DND-41 (cell line): ENCODE results near the gene KAZALD1.

ENCODE experiments used
- ATAC-seq: fragments of 200-7000 bp; cut with Tn5 transposase; 3 replicates; pipeline ENCODE4 v1.9.1; 2021; ENCODE audit warnings: low read depth; ENCODE audit not compliant: insufficient read depth
- DNase-seq: peaks from one replicate; pipeline ENCODE4 v3.0.0-alpha.2; 2020
- H2AFZ ChIP-seq: 2 replicates; pipeline ENCODE4 v1.6.0; 2012; ENCODE audit warnings: low read depth, low read length
- H3K27ac ChIP-seq: 2 replicates; pipeline ENCODE4 v1.5.1; 2012; ENCODE audit warnings: low read length, inconsistent platforms
- H3K27me3 ChIP-seq: fragments of 200-600 bp; sonication (generic); 2 replicates; pipeline ENCODE4 v1.6.0; 2012; ENCODE audit warnings: low read length, mild to moderate bottlenecking, inconsistent platforms; ENCODE audit not compliant: insufficient read depth, poor library complexity
- H3K36me3 ChIP-seq: 2 replicates; pipeline ENCODE4 v1.5.1; 2012; ENCODE audit warnings: low read length, inconsistent platforms; ENCODE audit not compliant: insufficient read depth
- H3K4me1 ChIP-seq: 2 replicates; pipeline ENCODE4 v1.5.1; 2012; ENCODE audit warnings: mild to moderate bottlenecking, low read length; ENCODE audit not compliant: insufficient read depth
- H3K4me2 ChIP-seq: 2 replicates; pipeline ENCODE4 v1.6.0; 2012; ENCODE audit warnings: mild to moderate bottlenecking, moderate library complexity, low read length, inconsistent platforms; ENCODE audit not compliant: insufficient read depth
- H3K4me3 ChIP-seq, 2 experiments: fragments of 200-600 bp in 1 of 2; shearing (Covaris generic) in 1 of 2; 2 replicates each; pipeline ENCODE4 v1.5.1; 2012 to 2016; ENCODE audit warnings: inconsistent platforms in 2 of 2, low read length in 2 of 2, mild to moderate bottlenecking in 2 of 2, low read depth in 1 of 2, moderate library complexity in 1 of 2
- H3K79me2 ChIP-seq: 2 replicates; pipeline ENCODE4 v1.6.0; 2012; ENCODE audit warnings: low read length, inconsistent platforms; ENCODE audit not compliant: insufficient read depth
- H3K9ac ChIP-seq: 2 replicates; pipeline ENCODE4 v1.6.0; 2012; ENCODE audit warnings: low read depth, mild to moderate bottlenecking, inconsistent platforms, low read length, moderate library complexity
- H3K9me3 ChIP-seq: 2 replicates; pipeline ENCODE4 v1.5.1; 2012; ENCODE audit warnings: low read length, moderate library complexity, mild to moderate bottlenecking, inconsistent platforms; ENCODE audit not compliant: insufficient read depth, severe bottlenecking
- H4K20me1 ChIP-seq: 2 replicates; pipeline ENCODE4 v1.6.0; 2012; ENCODE audit warnings: low read length; ENCODE audit not compliant: insufficient read depth
- CTCF ChIP-seq: IDR thresholded peaks from 2 replicates; pipeline ENCODE4 v1.5.1; 2012; ENCODE audit warnings: borderline replicate concordance, low read length, moderate library complexity, mild to moderate bottlenecking; ENCODE audit not compliant: poor library complexity, severe bottlenecking; ENCODE audit errors: extremely low read depth
- EZH2 ChIP-seq: IDR thresholded peaks from 3 replicates; pipeline ENCODE4 v1.6.1; 2012; ENCODE audit warnings: borderline replicate concordance, low read depth, mild to moderate bottlenecking, moderate library complexity, low read length, inconsistent platforms; ENCODE audit not compliant: severe bottlenecking

Gene KAZALD1

GRCh38 chr10:101066896-101067355 lies 5.1 kb downstream of the KAZALD1 start:
- H3K27me3 ChIP-seq: no peaks in the 10 kb centered on the region
- no peak for DNase-seq
- no peak for ATAC-seq

GRCh38 chr10:101067356-101068083 lies 5.7 kb downstream of the KAZALD1 start:
- Histone ChIP-seq H3K27me3 (no peaks in the 10 kb centered on the region), H3K9me3 (no peaks in the 10 kb centered on the region), H4K20me1 (no peaks in the 10 kb centered on the region), H3K4me3 (peak overlapping the region; percentile 18 to 54; a peak in 3 of 4 replicates), H2AFZ (peak overlapping the region; percentile 85), H3K79me2 (no peaks in the 10 kb centered on the region), H3K9ac (peak overlapping the region; percentile 59), H3K4me1 (peaks cover 16% of the 10 kb centered on the region), H3K36me3 (no peaks in the 10 kb centered on the region), H3K27ac (peak overlapping the region; percentile 73), H3K4me2 (peak overlapping the region; percentile 82)
- ATAC-seq (peak; percentile 88), DNase-seq (peak; percentile 87)
- peak; percentile 90 for TF ChIP-seq CTCF
- TF ChIP-seq EZH2: no peak

More at GRCh38 chr10:101066896-101067355, 5.1 kb downstream of the KAZALD1 start:
- peaks cover 5% of the 10 kb centered on the region for H3K79me2 ChIP-seq
- H3K9ac ChIP-seq: peak overlapping the region; percentile 59
- H3K4me1 ChIP-seq: peaks cover 22% of the 10 kb centered on the region
- no peak overlapping the region; the same call in 1 of the 2 replicates for H2AFZ ChIP-seq
- H3K36me3 ChIP-seq: no peaks in the 10 kb centered on the region
- no peak overlapping the region for H3K27ac ChIP-seq
- no peaks in the 10 kb centered on the region for H4K20me1 ChIP-seq
- TF ChIP-seq EZH2 (no peak), CTCF (no peak)
- no peaks in the 10 kb centered on the region for H3K9me3 ChIP-seq
- no peak overlapping the region for H3K4me3 ChIP-seq
- peak overlapping the region; percentile 82; the same call in 1 of the 2 replicates for H3K4me2 ChIP-seq

- Histone ChIP-seq H3K4me3 (no peak overlapping the region), H4K20me1 (no peaks in the 10 kb centered on the region), H3K9ac (no peak overlapping the region), H3K36me3 (no peaks in the 10 kb centered on the region), H3K4me2 (no peak overlapping the region), H3K79me2 (no peaks in the 10 kb centered on the region), H3K27ac (no peak overlapping the region), H3K4me1 (peaks cover 8% of the 10 kb centered on the region), H3K27me3 (peaks cover 3% of the 10 kb centered on the region), H2AFZ (no peak overlapping the region), H3K9me3 (no peaks in the 10 kb centered on the region)
- no peak for DNase-seq
- no peak for ATAC-seq
- TF ChIP-seq CTCF: no peak
- no peak for TF ChIP-seq EZH2
These were observed 7.7 kb downstream of the KAZALD1 start for GRCh38 chr10:101069441-101069840.
